DOHH2 (cell line): Measurements from ENCODE around the gene NAA11.

ENCODE experiments used
- H3F3A ChIP-seq: fragments of 200-600 bp; sonication (generic), shearing (Covaris generic); 2 replicates; pipeline ENCODE4 v1.6.0; 2016; ENCODE audit warnings: antibody characterized with exemption, mild to moderate bottlenecking; ENCODE audit not compliant: control insufficient read depth, insufficient read depth
- H3K27ac ChIP-seq: fragments of 200-600 bp; sonication (generic); 2 replicates; pipeline ENCODE4 v1.5.1; 2014; ENCODE audit warnings: low read depth, mild to moderate bottlenecking, low read length, moderate library complexity
- H3K27me3 ChIP-seq: fragments of 200-600 bp; sonication (generic); 2 replicates; pipeline ENCODE4 v1.6.1; 2014; ENCODE audit warnings: mild to moderate bottlenecking, low read length, mixed read lengths; ENCODE audit not compliant: control insufficient read depth
- H3K36me3 ChIP-seq: fragments of 200-600 bp; sonication (generic); 2 replicates; pipeline ENCODE4 v1.6.1; 2014; ENCODE audit warnings: mild to moderate bottlenecking, low read length, moderate library complexity, mixed read lengths; ENCODE audit not compliant: control insufficient read depth
- H3K4me1 ChIP-seq: fragments of 200-600 bp; sonication (generic); 2 replicates; pipeline ENCODE4 v1.6.1; 2014; ENCODE audit warnings: mild to moderate bottlenecking, low read length, mixed read lengths; ENCODE audit not compliant: control insufficient read depth
- H3K4me2 ChIP-seq: fragments of 200-600 bp; sonication (generic); 2 replicates; pipeline ENCODE4 v1.6.0; 2014; ENCODE audit warnings: mild to moderate bottlenecking, low read length, moderate library complexity
- H3K4me3 ChIP-seq: fragments of 200-600 bp; sonication (generic); 2 replicates; pipeline ENCODE4 v1.5.1; 2014; ENCODE audit warnings: mild to moderate bottlenecking, low read length, mixed read lengths
- H3K79me2 ChIP-seq: fragments of 200-600 bp; sonication (generic); 2 replicates; pipeline ENCODE4 v1.6.1; 2014; ENCODE audit warnings: mild to moderate bottlenecking, low read length, mixed read lengths; ENCODE audit not compliant: control insufficient read depth
- H3K9me2 ChIP-seq: fragments of 200-600 bp; sonication (generic); replicated peaks from 2 replicates; pipeline ENCODE4 v1.6.1; 2014; ENCODE audit warnings: mild to moderate bottlenecking, low read length, mixed read lengths; ENCODE audit not compliant: control insufficient read depth
- H3K9me3 ChIP-seq: fragments of 200-600 bp; sonication (generic); 2 replicates; pipeline ENCODE4 v1.6.1; 2014; ENCODE audit warnings: antibody characterized with exemption, low read length, mixed read lengths; ENCODE audit not compliant: control insufficient read depth, insufficient read depth
- H4K20me1 ChIP-seq: fragments of 200-600 bp; sonication (generic); 2 replicates; pipeline ENCODE4 v1.6.0; 2014; ENCODE audit warnings: low read depth, mild to moderate bottlenecking, antibody characterized with exemption, low read length, moderate library complexity; ENCODE audit not compliant: control insufficient read depth, insufficient read depth
- EZH2phosphoT487 ChIP-seq: fragments of 200-600 bp; sonication (generic); IDR thresholded peaks from 2 replicates; pipeline ENCODE4 v1.6.1; 2017; ENCODE audit warnings: borderline replicate concordance, mild to moderate bottlenecking, antibody characterized with exemption, low read length, moderate library complexity, mixed read lengths
- TF ChIP-seq, protein P1 (sequence below): fragments of 200-600 bp; sonication (generic); IDR thresholded peaks from one replicate; pipeline ENCODE4 v1.5.1; 2014; ENCODE audit warnings: antibody characterized with exemption, mild to moderate bottlenecking, low read depth, low read length; ENCODE audit not compliant: poor library complexity, severe bottlenecking

NAA11 gene

DNA sequence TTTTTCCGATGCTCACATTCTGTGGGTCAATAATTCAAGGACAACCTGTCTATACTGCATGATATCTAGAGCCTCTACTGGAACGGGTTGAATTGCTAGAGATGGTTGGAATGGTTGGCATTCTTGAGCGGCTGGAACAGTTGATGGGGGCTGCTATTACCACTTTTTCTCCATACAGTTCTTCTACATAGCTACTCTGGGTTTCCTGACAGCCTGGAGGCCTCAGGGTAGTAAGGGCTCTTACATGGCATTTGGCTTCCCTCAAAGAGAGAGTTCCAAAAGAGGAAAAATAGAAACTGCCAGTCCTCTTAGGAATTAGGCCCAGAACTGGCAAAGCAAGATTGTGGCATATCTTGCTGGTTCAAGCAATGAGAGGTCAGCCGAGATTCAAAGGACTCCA lies 53.1 kb downstream of the NAA11 start:
- no peak overlapping the region for H3K4me3 ChIP-seq
- H3K79me2 ChIP-seq, result no peaks in the 10 kb centered on the region
- no peaks in the 10 kb centered on the region for H4K20me1 ChIP-seq
- H3K9me2 ChIP-seq, result no peaks in the 10 kb centered on the region
- H3K27me3 ChIP-seq, result no peaks in the 10 kb centered on the region
- H3K4me2 ChIP-seq, result no peak overlapping the region
- no peaks in the 10 kb centered on the region for H3K36me3 ChIP-seq
- no peaks in the 10 kb centered on the region for H3K4me1 ChIP-seq
- no peaks in the 10 kb centered on the region for H3K9me3 ChIP-seq
- TF ChIP-seq, protein P1, sequence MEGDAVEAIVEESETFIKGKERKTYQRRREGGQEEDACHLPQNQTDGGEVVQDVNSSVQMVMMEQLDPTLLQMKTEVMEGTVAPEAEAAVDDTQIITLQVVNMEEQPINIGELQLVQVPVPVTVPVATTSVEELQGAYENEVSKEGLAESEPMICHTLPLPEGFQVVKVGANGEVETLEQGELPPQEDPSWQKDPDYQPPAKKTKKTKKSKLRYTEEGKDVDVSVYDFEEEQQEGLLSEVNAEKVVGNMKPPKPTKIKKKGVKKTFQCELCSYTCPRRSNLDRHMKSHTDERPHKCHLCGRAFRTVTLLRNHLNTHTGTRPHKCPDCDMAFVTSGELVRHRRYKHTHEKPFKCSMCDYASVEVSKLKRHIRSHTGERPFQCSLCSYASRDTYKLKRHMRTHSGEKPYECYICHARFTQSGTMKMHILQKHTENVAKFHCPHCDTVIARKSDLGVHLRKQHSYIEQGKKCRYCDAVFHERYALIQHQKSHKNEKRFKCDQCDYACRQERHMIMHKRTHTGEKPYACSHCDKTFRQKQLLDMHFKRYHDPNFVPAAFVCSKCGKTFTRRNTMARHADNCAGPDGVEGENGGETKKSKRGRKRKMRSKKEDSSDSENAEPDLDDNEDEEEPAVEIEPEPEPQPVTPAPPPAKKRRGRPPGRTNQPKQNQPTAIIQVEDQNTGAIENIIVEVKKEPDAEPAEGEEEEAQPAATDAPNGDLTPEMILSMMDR, result no peak
- TF ChIP-seq EZH2phosphoT487, result no peak
- H3K27ac ChIP-seq, result no peak overlapping the region
- no peaks in the 10 kb centered on the region for H3F3A ChIP-seq

DNA sequence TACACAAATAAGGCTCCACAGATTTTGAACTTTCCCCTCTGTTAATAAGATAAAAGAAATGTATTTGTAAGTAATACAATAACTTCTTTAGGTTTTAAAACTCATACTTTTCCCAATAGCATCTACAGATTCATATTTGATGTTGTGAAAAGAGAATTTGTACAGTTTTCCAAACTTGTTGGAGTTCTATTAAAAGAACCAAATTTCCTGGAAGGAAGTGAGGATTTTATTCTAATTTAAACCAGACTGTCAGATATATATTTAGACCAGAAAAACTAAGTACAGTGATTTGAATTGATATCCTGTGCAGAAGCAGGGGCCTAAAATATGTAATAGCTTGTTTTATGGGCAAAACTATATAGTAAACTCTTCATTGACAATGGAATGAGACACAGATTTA lies 53.7 kb downstream of the NAA11 start:
- H3K4me2 ChIP-seq, result no peak overlapping the region
- H3K27me3 ChIP-seq, result no peaks in the 10 kb centered on the region
- TF ChIP-seq, protein P1, result no peak
- TF ChIP-seq EZH2phosphoT487, result no peak
- H3K36me3 ChIP-seq, result no peaks in the 10 kb centered on the region
- H3F3A ChIP-seq, result no peaks in the 10 kb centered on the region
- H4K20me1 ChIP-seq, result no peaks in the 10 kb centered on the region
- H3K4me3 ChIP-seq, result no peak overlapping the region
- H3K79me2 ChIP-seq, result no peaks in the 10 kb centered on the region
- H3K9me3 ChIP-seq, result no peaks in the 10 kb centered on the region
- no peaks in the 10 kb centered on the region for H3K9me2 ChIP-seq
- no peak overlapping the region for H3K27ac ChIP-seq
- no peaks in the 10 kb centered on the region for H3K4me1 ChIP-seq

DNA sequence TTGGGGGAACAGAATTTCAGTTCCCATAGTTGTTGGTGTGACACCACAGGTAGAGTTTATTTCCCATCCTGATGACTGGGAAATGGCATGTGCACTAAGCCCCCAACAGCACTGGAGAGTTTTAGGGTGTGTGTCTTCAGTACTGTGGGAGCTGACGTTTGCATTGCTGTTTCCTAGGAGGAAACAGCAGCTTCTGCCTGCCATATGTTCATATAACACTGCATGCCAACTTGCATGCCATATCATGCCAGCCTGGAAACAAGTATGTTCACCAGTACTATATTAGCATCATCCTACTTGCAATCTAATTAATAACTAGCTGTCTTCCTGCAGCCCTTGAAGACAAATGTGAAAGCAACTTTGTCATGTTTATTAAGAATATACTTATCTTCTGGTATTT lies 58.2 kb downstream of the NAA11 start:
- Histone ChIP-seq H3F3A (no peaks in the 10 kb centered on the region), H3K79me2 (no peaks in the 10 kb centered on the region), H3K27me3 (no peaks in the 10 kb centered on the region), H3K27ac (no peak overlapping the region), H3K4me1 (no peaks in the 10 kb centered on the region), H3K9me2 (no peaks in the 10 kb centered on the region), H3K9me3 (no peaks in the 10 kb centered on the region), H3K4me2 (no peak overlapping the region), H3K4me3 (no peak overlapping the region), H3K36me3 (no peaks in the 10 kb centered on the region), H4K20me1 (no peaks in the 10 kb centered on the region)
- no peak for TF ChIP-seq EZH2phosphoT487
- TF ChIP-seq, protein P1, result no peak
